Calu3 (cell line): ENCODE results near the gene CEACAM16. TPM values are rescaled to one million over a fixed set of nuclear protein-coding genes. Genes with fewer than 3 reads are reported as not detected.
A peak's percentile ranks its signal among the peaks of the same experiment; 100 is the strongest.

Source experiments
- BruUV-seq: library from RNA; stranded (reverse); fragments of 400-500 nt; replicated peaks from 2 replicates; lab custom pipeline; 2021; lab: Mats Ljungman, UMichigan
- CTCF ChIA-PET: fragments of 300-600 bp; sonication (Branson Sonifier 250); formaldehyde crosslinking; loops from one replicate; lab custom pipeline; 2022; ENCODE audit warnings: antibody characterized with exemption; lab: Charles Lee
- DNase-seq: peaks from one replicate; pipeline ENCODE4 v3.0.0; 2022
- H3K27ac Mint-ChIP-seq: one replicate; pipeline ENCODE4 v1.8.0; 2022; ENCODE audit warnings: mixed read lengths; ENCODE audit not compliant: unreplicated experiment
- H3K27me3 Mint-ChIP-seq: one replicate; pipeline ENCODE4 v1.8.0; 2022; ENCODE audit warnings: mixed read lengths; ENCODE audit not compliant: unreplicated experiment
- H3K36me3 Mint-ChIP-seq: one replicate; pipeline ENCODE4 v1.8.0; 2022; ENCODE audit warnings: mild to moderate bottlenecking, moderate library complexity, mixed read lengths; ENCODE audit not compliant: insufficient read depth, unreplicated experiment
- H3K4me1 Mint-ChIP-seq: one replicate; pipeline ENCODE4 v1.8.0; 2022; ENCODE audit warnings: mild to moderate bottlenecking, low read depth, mixed read lengths; ENCODE audit not compliant: unreplicated experiment
- H3K4me3 Mint-ChIP-seq: one replicate; pipeline ENCODE4 v1.8.0; 2022; ENCODE audit warnings: mild to moderate bottlenecking, low read depth, moderate library complexity, mixed read lengths; ENCODE audit not compliant: unreplicated experiment
- H3K9me3 Mint-ChIP-seq: one replicate; pipeline ENCODE4 v1.8.0; 2022; ENCODE audit warnings: low read depth, mixed read lengths; ENCODE audit not compliant: unreplicated experiment
- intact Hi-C: fragments of 100-400 bp; cut with micrococcal nuclease; formaldehyde crosslinking; loops from one replicate; pipeline ENCODE4 v1.10.0; 2022; ENCODE audit not compliant: unreplicated experiment
- total RNA-seq: library from RNA; stranded (reverse); gene quantifications from 2 replicates; pipeline ENCODE4 v1.2.3, GENCODE V29; 2022
- TF ChIP-seq, protein P1 (sequence below): fragments of 200-600 bp; IDR thresholded peaks from one replicate; pipeline ENCODE4 v1.8.0; 2022; ENCODE audit warnings: antibody characterized with exemption; ENCODE audit not compliant: unreplicated experiment

Gene CEACAM16
- total RNA-seq, 1 experiment from 2014 or later = 0.38 TPM

DNA sequence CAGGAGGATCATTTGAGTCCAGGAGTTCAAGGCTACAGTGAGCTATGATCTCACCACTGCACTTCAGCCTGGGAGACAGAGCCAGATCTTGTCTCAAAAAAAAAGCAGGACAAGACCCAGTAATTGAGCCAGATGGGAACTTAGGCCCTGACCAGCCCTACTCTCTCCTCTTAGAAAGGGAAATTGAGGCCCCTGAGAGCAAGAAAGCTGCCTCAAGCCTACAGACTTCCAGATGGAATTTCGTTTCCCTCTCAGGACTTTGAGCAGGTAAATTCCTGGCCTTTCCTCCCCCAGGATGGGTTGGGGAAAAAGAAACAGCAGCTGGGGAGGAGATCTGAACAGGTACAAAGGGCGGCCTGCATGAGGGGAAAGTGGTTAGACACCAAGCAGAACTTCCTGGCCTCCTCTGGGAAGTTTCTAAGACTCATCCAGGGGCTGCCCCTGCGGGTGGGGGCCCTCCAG, 46.0 kb downstream of the CEACAM16 start:
- no peaks in the 10 kb centered on the region for H3K9me3 Mint-ChIP-seq
- intact Hi-C loops = no loop called here
- TF ChIP-seq, protein P1, sequence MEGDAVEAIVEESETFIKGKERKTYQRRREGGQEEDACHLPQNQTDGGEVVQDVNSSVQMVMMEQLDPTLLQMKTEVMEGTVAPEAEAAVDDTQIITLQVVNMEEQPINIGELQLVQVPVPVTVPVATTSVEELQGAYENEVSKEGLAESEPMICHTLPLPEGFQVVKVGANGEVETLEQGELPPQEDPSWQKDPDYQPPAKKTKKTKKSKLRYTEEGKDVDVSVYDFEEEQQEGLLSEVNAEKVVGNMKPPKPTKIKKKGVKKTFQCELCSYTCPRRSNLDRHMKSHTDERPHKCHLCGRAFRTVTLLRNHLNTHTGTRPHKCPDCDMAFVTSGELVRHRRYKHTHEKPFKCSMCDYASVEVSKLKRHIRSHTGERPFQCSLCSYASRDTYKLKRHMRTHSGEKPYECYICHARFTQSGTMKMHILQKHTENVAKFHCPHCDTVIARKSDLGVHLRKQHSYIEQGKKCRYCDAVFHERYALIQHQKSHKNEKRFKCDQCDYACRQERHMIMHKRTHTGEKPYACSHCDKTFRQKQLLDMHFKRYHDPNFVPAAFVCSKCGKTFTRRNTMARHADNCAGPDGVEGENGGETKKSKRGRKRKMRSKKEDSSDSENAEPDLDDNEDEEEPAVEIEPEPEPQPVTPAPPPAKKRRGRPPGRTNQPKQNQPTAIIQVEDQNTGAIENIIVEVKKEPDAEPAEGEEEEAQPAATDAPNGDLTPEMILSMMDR = no peak
- CTCF ChIA-PET = interaction anchor here (0.6 to 1.2 kb wide), 2 partner anchors 17 to 168 kb away, joined by 3 to 4 read pairs; no protein-coding TSS in a partner anchor
- BruUV-seq = no TSS peak
- no peaks in the 10 kb centered on the region for H3K27me3 Mint-ChIP-seq
- DNase-seq = no peak
- H3K4me1 Mint-ChIP-seq = peaks cover 69% of the 10 kb centered on the region
- no peak overlapping the region for H3K4me3 Mint-ChIP-seq
- no peak overlapping the region for H3K27ac Mint-ChIP-seq
- peaks cover 57% of the 10 kb centered on the region for H3K36me3 Mint-ChIP-seq

DNA sequence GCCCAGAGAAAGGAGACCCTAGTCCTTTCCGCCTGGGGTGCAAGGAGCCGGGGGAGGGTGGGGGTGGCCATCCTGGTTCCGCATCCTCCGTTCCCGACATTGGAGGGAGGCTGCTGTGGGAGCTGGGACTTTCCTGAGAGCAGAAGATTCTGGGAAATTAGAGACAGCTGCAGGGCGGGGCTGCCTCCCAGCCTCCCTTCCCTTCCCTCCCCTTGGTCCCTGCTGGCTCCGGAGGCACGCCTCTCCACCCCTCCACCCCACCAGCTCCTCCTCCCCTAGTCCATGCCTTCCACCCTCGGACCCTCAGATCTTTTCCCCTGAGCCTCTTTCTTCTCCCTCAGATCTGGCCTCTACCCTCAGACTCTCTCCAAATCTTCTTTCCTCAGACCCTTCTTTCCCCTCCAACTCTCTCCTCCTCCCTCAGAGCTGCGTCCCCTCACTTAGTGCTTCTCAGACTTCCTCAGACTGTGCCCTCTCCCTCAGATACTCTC, 46.4 kb downstream of the CEACAM16 start:
- intact Hi-C loops = no loop called here
- CTCF ChIA-PET = interaction anchor here (0.6 to 1.2 kb wide), 2 partner anchors 16 to 168 kb away, joined by 3 to 4 read pairs; no protein-coding TSS in a partner anchor
- BruUV-seq = no TSS peak
- H3K36me3 Mint-ChIP-seq = peaks cover 62% of the 10 kb centered on the region
- no peaks in the 10 kb centered on the region for H3K9me3 Mint-ChIP-seq
- H3K27ac Mint-ChIP-seq = peak overlapping the region; percentile 81
- peak; percentile 52 for DNase-seq
- H3K4me1 Mint-ChIP-seq = peaks cover 70% of the 10 kb centered on the region
- no peak overlapping the region for H3K4me3 Mint-ChIP-seq
- no peaks in the 10 kb centered on the region for H3K27me3 Mint-ChIP-seq
- TF ChIP-seq, protein P1 = no peak

DNA sequence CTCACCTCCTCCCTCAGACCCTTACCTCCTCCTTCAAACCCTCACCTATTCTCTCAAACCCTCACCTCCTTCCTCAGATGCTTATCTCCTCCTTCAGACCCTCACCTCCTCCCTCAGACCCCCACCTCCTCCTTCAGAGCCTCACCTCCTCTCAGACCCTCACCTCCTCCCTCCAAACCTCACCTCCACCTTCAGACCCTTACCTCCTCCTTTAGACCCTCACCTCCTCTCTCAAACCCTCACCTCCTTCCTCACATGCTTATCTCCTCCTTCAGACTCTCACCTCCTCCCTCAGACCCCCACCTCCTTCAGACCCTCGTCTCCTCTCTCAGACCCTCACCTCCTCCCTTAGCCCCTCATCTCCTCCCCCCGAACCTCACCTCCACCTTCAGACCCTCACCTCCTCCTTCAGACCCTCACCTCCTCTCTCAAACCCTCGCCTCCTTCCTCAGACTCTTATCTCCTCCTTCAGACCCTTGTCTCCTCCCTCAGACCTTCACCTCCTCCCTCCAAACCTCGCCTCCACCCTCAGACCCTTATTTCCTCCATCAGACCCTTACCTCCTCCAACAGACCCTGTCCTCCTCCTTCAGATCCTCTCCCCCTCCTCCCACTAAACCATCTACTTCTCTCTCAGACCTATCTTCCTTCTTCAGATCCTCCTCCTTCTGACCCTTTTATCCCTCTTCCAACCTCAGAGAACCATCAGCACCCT, 47.1 kb downstream of the CEACAM16 start:
- peak overlapping the region; percentile 81 for H3K27ac Mint-ChIP-seq
- TF ChIP-seq, protein P1 = no peak
- intact Hi-C loops = no loop called here

DNA sequence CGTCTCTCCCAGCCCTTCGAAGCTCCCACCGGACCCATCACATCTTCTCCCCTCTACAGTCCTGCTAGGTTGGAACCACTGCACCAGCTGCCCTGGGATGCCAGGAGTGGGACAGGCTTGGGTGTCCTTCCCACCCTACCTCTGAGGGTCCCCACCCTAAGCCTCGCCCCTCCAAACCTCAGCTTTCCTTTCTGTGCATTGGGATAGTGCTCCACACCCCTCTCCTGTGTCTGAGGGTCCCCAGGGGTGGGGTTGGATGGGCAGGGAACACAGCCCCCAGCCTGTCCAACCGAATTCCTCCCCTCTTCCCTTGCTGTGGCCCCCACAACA, 47.6 kb downstream of the CEACAM16 start:
- Mint-ChIP-seq H3K9me3 (no peaks in the 10 kb centered on the region), H3K4me1 (peaks cover 71% of the 10 kb centered on the region), H3K4me3 (peak overlapping the region; percentile 72), H3K27me3 (no peaks in the 10 kb centered on the region), H3K27ac (peak overlapping the region; percentile 81), H3K36me3 (peaks cover 70% of the 10 kb centered on the region)
- CTCF ChIA-PET = interaction anchor here (0.6 kb wide), 1 partner anchor 34 kb away, joined by 5 read pairs; no protein-coding TSS in a partner anchor
- no TSS peak for BruUV-seq
- DNase-seq = no peak
- intact Hi-C loops = no loop called here
- TF ChIP-seq, protein P1 = no peak

More for the DNA sequence above, 47.1 kb downstream of the CEACAM16 start:
- H3K36me3 Mint-ChIP-seq = peaks cover 68% of the 10 kb centered on the region
- no peak overlapping the region for H3K4me3 Mint-ChIP-seq
- no TSS peak for BruUV-seq
- no peaks in the 10 kb centered on the region for H3K27me3 Mint-ChIP-seq
- no peaks in the 10 kb centered on the region for H3K9me3 Mint-ChIP-seq
- CTCF ChIA-PET = no interaction called here
- no peak for DNase-seq
- H3K4me1 Mint-ChIP-seq = peaks cover 73% of the 10 kb centered on the region
